Measurements from ENCODE around the gene GLRX. TPM values are rescaled to one million over a fixed set of nuclear protein-coding genes. Genes with fewer than 3 reads are reported as not detected.

Gene GLRX
- polyA plus RNA-seq, 1 of the 3 experiments (the other 2 are of a cell fraction) = 40.0 TPM

DNA sequence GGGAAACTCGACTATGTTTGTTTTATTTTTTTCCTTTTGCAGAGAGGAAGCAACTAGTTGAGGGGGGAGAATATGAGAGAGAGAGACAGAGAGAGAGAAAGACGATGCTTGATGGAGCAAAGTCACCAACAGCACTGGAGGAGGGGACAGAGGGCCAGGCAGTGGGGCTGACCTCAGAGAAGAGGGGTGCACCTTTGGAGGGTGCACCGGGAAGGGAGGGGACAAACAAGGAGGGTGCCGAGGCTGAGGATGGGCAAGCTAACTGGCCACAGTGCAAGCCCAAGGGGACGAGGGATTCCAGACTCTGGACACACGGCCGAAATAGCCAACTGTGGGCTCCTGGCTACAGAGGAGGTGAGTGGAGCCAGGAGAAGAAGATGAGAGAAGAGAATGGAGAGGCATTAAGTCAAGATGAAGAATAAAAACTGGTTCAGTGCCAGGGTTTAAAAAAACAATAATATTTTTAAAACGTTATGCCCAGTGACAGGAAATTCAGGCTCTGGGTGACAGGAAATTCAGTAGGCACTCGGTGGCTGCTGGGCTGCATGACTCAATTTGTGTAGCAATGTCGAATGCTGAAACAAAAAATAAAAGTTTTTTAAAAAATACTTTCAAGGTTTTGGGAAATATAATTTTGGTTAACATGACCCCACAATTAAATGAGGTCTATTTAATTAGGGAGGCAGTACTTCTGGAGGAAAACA, 13.3 kb upstream of the GLRX start:
- H3K4me1 ChIP-seq (ENCODE audit: control insufficient read depth in 1 of 2, insufficient read depth in 2 of 2, low read depth in 1 of 2, low read length in 1 of 2) = peaks cover 0 to 9% of the 10 kb centered on the region in 2 experiments; a peak in 1 of 4 replicates
- no peaks in the 10 kb centered on the region for H3K9me2 ChIP-seq
- H3K27me3 ChIP-seq (ENCODE audit: insufficient read depth) = no peaks in the 10 kb centered on the region
- no peaks in the 10 kb centered on the region for H3F3A ChIP-seq (replicated peaks; ENCODE audit: insufficient read depth)
- POLR2A ChIA-PET = no interaction called here
- no peaks in the 10 kb centered on the region for H3K9me3 ChIP-seq
- no peak overlapping the region for H3K9ac ChIP-seq
- H3K27ac ChIP-seq (ENCODE audit: low read depth in 2 of 2, low read length in 1 of 2) = no peak overlapping the region
- H4K20me1 ChIP-seq (ENCODE audit: insufficient read depth) = no peaks in the 10 kb centered on the region
- H3K79me2 ChIP-seq (ENCODE audit: insufficient read depth) = no peaks in the 10 kb centered on the region
- no peak overlapping the region for H3K4me3 ChIP-seq (ENCODE audit: low read depth in 2 of 2, low read length in 1 of 2)
- H2AFZ ChIP-seq (ENCODE audit: low read depth) = no peak overlapping the region
- CTCF ChIA-PET = interaction anchor here (1.2 to 3.1 kb wide), 4 partner anchors 11 to 189 kb away, joined by 5 to 17 read pairs (median 10); partner anchors contain the start of gene RFESD
- TF ChIP-seq, protein P1, sequence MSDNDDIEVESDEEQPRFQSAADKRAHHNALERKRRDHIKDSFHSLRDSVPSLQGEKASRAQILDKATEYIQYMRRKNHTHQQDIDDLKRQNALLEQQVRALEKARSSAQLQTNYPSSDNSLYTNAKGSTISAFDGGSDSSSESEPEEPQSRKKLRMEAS (IDR thresholded peaks at IDR 0.05; ENCODE audit: low read depth) = no peak
- TF ChIP-seq MEF2A (IDR thresholded peaks at IDR 0.05; ENCODE audit: borderline replicate concordance, low read depth) = no peak
- no peak for TF ChIP-seq TEAD4 (IDR thresholded peaks at IDR 0.05; ENCODE audit: borderline replicate concordance, insufficient read depth)
- H3K36me3 ChIP-seq (replicated peaks in 1 of 2; ENCODE audit: control insufficient read depth in 1 of 2, insufficient read depth in 2 of 2, low read length in 1 of 2) = no peaks in the 10 kb centered on the region
- DNase-seq = no peak
- 71% methylated on average over 10 of the region's 10 CpGs for WGBS (ENCODE audit: low lambda C conversion rate)
- no peak overlapping the region for H3K4me2 ChIP-seq

DNA sequence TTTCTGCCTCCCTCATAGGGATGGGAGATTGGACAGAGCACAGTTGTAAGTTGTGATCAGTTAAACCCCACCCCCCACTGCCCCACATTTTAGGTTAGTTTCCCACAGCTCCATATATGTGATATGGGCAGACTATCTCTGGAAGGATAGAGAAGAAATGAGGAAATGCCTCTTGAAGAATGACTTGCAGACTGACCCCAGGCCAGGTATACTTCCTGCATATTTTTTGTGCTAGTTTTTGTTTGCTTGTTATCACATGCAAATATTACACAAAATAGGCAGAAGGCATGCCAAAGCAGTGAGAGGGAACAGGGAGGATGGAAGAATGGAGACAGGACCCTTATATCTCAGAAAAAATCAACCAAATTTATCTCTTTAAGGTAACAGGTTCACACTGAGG, 10.1 kb upstream of the GLRX start:
- Histone ChIP-seq H3K9me3 (no peaks in the 10 kb centered on the region), H3K9ac (no peak overlapping the region), H3F3A (replicated peaks; ENCODE audit: insufficient read depth) (no peaks in the 10 kb centered on the region), H3K4me3 (ENCODE audit: low read depth in 2 of 2, low read length in 1 of 2) (no peak overlapping the region), H4K20me1 (ENCODE audit: insufficient read depth) (no peaks in the 10 kb centered on the region), H2AFZ (ENCODE audit: low read depth) (no peak overlapping the region), H3K36me3 (replicated peaks in 1 of 2; ENCODE audit: control insufficient read depth in 1 of 2, insufficient read depth in 2 of 2, low read length in 1 of 2) (no peaks in the 10 kb centered on the region), H3K27ac (ENCODE audit: low read depth in 2 of 2, low read length in 1 of 2) (no peak overlapping the region), H3K79me2 (ENCODE audit: insufficient read depth) (no peaks in the 10 kb centered on the region), H3K9me2 (no peaks in the 10 kb centered on the region), H3K4me2 (no peak overlapping the region), H3K4me1 (ENCODE audit: control insufficient read depth in 1 of 2, insufficient read depth in 2 of 2, low read depth in 1 of 2, low read length in 1 of 2) (peaks cover 0 to 9% of the 10 kb centered on the region in 2 experiments; a peak in 1 of 4 replicates), H3K27me3 (ENCODE audit: insufficient read depth) (no peaks in the 10 kb centered on the region)
- ChIA-PET CTCF (interaction anchor here (0.7 to 1.5 kb wide), 3 partner anchors 14 to 168 kb away, joined by 3 to 4 read pairs (median 3); no protein-coding TSS in a partner anchor), POLR2A (no interaction called here)
- DNase-seq = no peak
- TF ChIP-seq EZH2phosphoT487 (IDR thresholded peaks at IDR 0.05; ENCODE audit: borderline replicate concordance, low read depth) (no peak), FOXJ3 (CRISPR knock-in tag; IDR thresholded peaks at IDR 0.05) (no peak), YY1 (IDR thresholded peaks at IDR 0.05; ENCODE audit: low read depth) (no peak), RAD21 (IDR thresholded peaks at IDR 0.05; ENCODE audit: low read length) (no peak), TEAD4 (IDR thresholded peaks at IDR 0.05; ENCODE audit: borderline replicate concordance, insufficient read depth) (no peak), EP300 (IDR thresholded peaks at IDR 0.05; ENCODE audit: borderline replicate concordance in 1 of 2, low read depth in 1 of 2, low read length in 1 of 2) (no peak), TAF1 (IDR thresholded peaks at IDR 0.05; ENCODE audit: borderline replicate concordance, low read depth, low read length) (no peak), FOSL2 (IDR thresholded peaks at IDR 0.05; ENCODE audit: borderline replicate concordance, low read depth) (no peak), MXI1 (IDR thresholded peaks at IDR 0.05; ENCODE audit: low read depth, low read length) (no peak), RCOR1 (IDR thresholded peaks at IDR 0.05; ENCODE audit: low read length) (no peak), NRF1 (IDR thresholded peaks at IDR 0.05; ENCODE audit: low read depth, low read length) (no peak), TCF12 (IDR thresholded peaks at IDR 0.05) (no peak), MEF2A (IDR thresholded peaks at IDR 0.05; ENCODE audit: borderline replicate concordance, low read depth) (no peak), RFX5 (IDR thresholded peaks at IDR 0.05; ENCODE audit: low read length) (no peak)
- TF ChIP-seq, protein P2, sequence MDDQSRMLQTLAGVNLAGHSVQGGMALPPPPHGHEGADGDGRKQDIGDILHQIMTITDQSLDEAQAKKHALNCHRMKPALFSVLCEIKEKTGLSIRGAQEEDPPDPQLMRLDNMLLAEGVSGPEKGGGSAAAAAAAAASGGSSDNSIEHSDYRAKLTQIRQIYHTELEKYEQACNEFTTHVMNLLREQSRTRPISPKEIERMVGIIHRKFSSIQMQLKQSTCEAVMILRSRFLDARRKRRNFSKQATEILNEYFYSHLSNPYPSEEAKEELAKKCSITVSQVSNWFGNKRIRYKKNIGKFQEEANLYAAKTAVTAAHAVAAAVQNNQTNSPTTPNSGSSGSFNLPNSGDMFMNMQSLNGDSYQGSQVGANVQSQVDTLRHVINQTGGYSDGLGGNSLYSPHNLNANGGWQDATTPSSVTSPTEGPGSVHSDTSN (IDR thresholded peaks at IDR 0.05) = no peak
- TF ChIP-seq, protein P1 (IDR thresholded peaks at IDR 0.05; ENCODE audit: low read depth) = no peak
- TF ChIP-seq, protein P3, sequence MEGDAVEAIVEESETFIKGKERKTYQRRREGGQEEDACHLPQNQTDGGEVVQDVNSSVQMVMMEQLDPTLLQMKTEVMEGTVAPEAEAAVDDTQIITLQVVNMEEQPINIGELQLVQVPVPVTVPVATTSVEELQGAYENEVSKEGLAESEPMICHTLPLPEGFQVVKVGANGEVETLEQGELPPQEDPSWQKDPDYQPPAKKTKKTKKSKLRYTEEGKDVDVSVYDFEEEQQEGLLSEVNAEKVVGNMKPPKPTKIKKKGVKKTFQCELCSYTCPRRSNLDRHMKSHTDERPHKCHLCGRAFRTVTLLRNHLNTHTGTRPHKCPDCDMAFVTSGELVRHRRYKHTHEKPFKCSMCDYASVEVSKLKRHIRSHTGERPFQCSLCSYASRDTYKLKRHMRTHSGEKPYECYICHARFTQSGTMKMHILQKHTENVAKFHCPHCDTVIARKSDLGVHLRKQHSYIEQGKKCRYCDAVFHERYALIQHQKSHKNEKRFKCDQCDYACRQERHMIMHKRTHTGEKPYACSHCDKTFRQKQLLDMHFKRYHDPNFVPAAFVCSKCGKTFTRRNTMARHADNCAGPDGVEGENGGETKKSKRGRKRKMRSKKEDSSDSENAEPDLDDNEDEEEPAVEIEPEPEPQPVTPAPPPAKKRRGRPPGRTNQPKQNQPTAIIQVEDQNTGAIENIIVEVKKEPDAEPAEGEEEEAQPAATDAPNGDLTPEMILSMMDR (IDR thresholded peaks at IDR 0.05) = no peak
- TF ChIP-seq, protein P4, sequence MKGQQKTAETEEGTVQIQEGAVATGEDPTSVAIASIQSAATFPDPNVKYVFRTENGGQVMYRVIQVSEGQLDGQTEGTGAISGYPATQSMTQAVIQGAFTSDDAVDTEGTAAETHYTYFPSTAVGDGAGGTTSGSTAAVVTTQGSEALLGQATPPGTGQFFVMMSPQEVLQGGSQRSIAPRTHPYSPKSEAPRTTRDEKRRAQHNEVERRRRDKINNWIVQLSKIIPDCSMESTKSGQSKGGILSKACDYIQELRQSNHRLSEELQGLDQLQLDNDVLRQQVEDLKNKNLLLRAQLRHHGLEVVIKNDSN (IDR thresholded peaks at IDR 0.05; ENCODE audit: borderline replicate concordance, low read depth) = no peak

Data from SK-N-SH (cell line).